GM12878 (cell line): ENCODE data around the gene ZNF574. TPM values are rescaled to one million over a fixed set of nuclear protein-coding genes. Genes with fewer than 3 reads are reported as not detected.
A peak's percentile ranks its signal among the peaks of the same experiment; 100 is the strongest.

ENCODE experiments used
- CBX3 ChIP-seq: fragments of 200-600 bp; sonication (generic); IDR thresholded peaks from 2 replicates; pipeline ENCODE4 v1.6.1; 2016; ENCODE audit warnings: low read depth, borderline replicate concordance
- CHD4 ChIP-seq: fragments of 200-600 bp; sonication (generic); IDR thresholded peaks from 2 replicates; pipeline ENCODE4 v1.6.1; 2016; ENCODE audit warnings: mild to moderate bottlenecking
- E2F4 ChIP-seq: IDR thresholded peaks from 2 replicates; pipeline ENCODE4 v1.6.1; 2012; ENCODE audit warnings: low read depth, low read length, improper control_type of control experiment
- EED ChIP-seq: sonication (generic); IDR thresholded peaks from 2 replicates; pipeline ENCODE4 v1.6.1; 2016; ENCODE audit warnings: antibody characterized with exemption, low read depth
- FOXK2 ChIP-seq: fragments of 450-650 bp; IDR thresholded peaks from 2 replicates; pipeline ENCODE4 v1.6.1; 2017; ENCODE audit warnings: mild to moderate bottlenecking, moderate library complexity
- HDGF ChIP-seq: fragments of 450-650 bp; IDR thresholded peaks from 2 replicates; pipeline ENCODE4 v1.6.1; 2016; ENCODE audit warnings: antibody characterized with exemption
- IKZF2 ChIP-seq, 2 experiments: fragments of 450-650 bp; IDR thresholded peaks; 2 replicates each; pipeline ENCODE4 v1.6.1; 2017; ENCODE audit warnings: mild to moderate bottlenecking in 2 of 2, moderate library complexity in 2 of 2
- IRF4 ChIP-seq: IDR thresholded peaks from 2 replicates; pipeline ENCODE4 v1.6.1; 2011; ENCODE audit warnings: low read depth, low read length
- KLF5 ChIP-seq: fragments of 450-650 bp; IDR thresholded peaks from 2 replicates; pipeline ENCODE4 v1.6.1; 2014; ENCODE audit warnings: mild to moderate bottlenecking; ENCODE audit not compliant: partially characterized antibody
- LARP7 ChIP-seq: fragments of 450-650 bp; IDR thresholded peaks from 2 replicates; pipeline ENCODE4 v1.6.1; 2017; ENCODE audit warnings: mild to moderate bottlenecking
- MEF2A ChIP-seq: IDR thresholded peaks from 2 replicates; pipeline ENCODE4 v1.6.1; 2011; ENCODE audit warnings: low read depth, mild to moderate bottlenecking, low read length, moderate library complexity; ENCODE audit not compliant: insufficient read depth
- NFYB ChIP-seq: IDR thresholded peaks from 2 replicates; pipeline ENCODE4 v1.6.1; 2011; ENCODE audit warnings: low read depth, mild to moderate bottlenecking, low read length, improper control_type of control experiment, moderate library complexity; ENCODE audit not compliant: insufficient read depth
- NR2C1 ChIP-seq: fragments of 450-650 bp; IDR thresholded peaks from 2 replicates; pipeline ENCODE4 v1.6.1; 2017; ENCODE audit warnings: antibody characterized with exemption, mild to moderate bottlenecking, moderate library complexity
- NRF1 ChIP-seq: conservative IDR thresholded peaks from 2 replicates; pipeline ENCODE4 v1.6.1; 2011; ENCODE audit warnings: mild to moderate bottlenecking, low read depth, low read length, improper control_type of control experiment
- PML ChIP-seq: IDR thresholded peaks from 2 replicates; pipeline ENCODE4 v1.6.1; 2012; ENCODE audit warnings: low read length, inconsistent platforms
- POLR2A ChIP-seq: IDR thresholded peaks from 2 replicates; pipeline ENCODE4 v1.6.1; 2011; ENCODE audit warnings: low read depth, mild to moderate bottlenecking, low read length
- POLR2AphosphoS2 ChIP-seq: IDR thresholded peaks from 2 replicates; pipeline ENCODE4 v1.6.1; 2011; ENCODE audit warnings: low read depth, mild to moderate bottlenecking, low read length, improper control_type of control experiment, moderate library complexity
- RFX5 ChIP-seq: IDR thresholded peaks from 2 replicates; pipeline ENCODE4 v1.6.1; 2011; ENCODE audit warnings: low read depth, low read length, improper control_type of control experiment
- SIN3A ChIP-seq: IDR thresholded peaks from 2 replicates; pipeline ENCODE4 v1.6.1; 2012; ENCODE audit warnings: low read depth, low read length, improper control_type of control experiment
- SP1 ChIP-seq: IDR thresholded peaks from one replicate; pipeline ENCODE4 v1.6.1; 2011; ENCODE audit warnings: low read depth, low read length
- SREBF2 ChIP-seq: IDR thresholded peaks from 2 replicates; pipeline ENCODE4 v1.6.1; 2012; ENCODE audit warnings: mild to moderate bottlenecking, low read length
- STAT1 ChIP-seq: fragments of 450-650 bp; conservative IDR thresholded peaks from 2 replicates; pipeline ENCODE4 v1.6.1; 2014; ENCODE audit warnings: antibody characterized with exemption, mild to moderate bottlenecking
- TCF7 ChIP-seq: IDR thresholded peaks from 2 replicates; pipeline ENCODE4 v1.6.1; 2014; ENCODE audit warnings: antibody characterized with exemption, borderline replicate concordance
- YY1 ChIP-seq: IDR thresholded peaks from 2 replicates; pipeline ENCODE4 v1.6.1; 2011; ENCODE audit warnings: low read depth, mild to moderate bottlenecking, low read length
- ZNF274 ChIP-seq: IDR thresholded peaks from one replicate; pipeline ENCODE4 v1.8.0; 2011; ENCODE audit not compliant: insufficient read length, insufficient read depth
- ZNF622 ChIP-seq: fragments of 450-650 bp; IDR thresholded peaks from 2 replicates; pipeline ENCODE4 v1.6.1; 2017; ENCODE audit warnings: mild to moderate bottlenecking, inconsistent platforms
- polyA plus RNA-seq, 11 experiments: library from polyadenylated mRNA; depleted of rRNA in 4 of 11; unstranded in 6 of 11; stranded (reverse) in 5 of 11; fragments of >200 nt; fragmentation: Nextera tagmentation in 4 of 11; fragmentation: Illumina TruSeq in 1 of 11; extraction: Ambion mirVana in 4 of 11; extraction: Trizol in 1 of 11; gene quantifications; 1 replicate in 1 of 11; 2 replicates in 10 of 11; pipeline versions ENCODE4 v1.2.1 to v1.2.3, GENCODE V29; 2011 to 2016; ENCODE audit warnings: inconsistent platforms in 2 of 11, missing spikeins in 2 of 11, low read depth in 1 of 11
- total RNA-seq, 4 experiments: library from RNA; depleted of rRNA in 3 of 4; stranded (reverse); fragments of >200 nt in 3 of 4; fragmentation: Illumina TruSeq in 1 of 4; extraction: Trizol in 1 of 4; gene quantifications; 2 replicates each; pipeline versions ENCODE4 v1.2.1 to v1.2.3, GENCODE V29; 2013 to 2021
- TF ChIP-seq, protein P1 (sequence below): fragments of 450-650 bp; IDR thresholded peaks from 2 replicates; pipeline ENCODE4 v1.6.1; 2017; ENCODE audit warnings: low read depth, mild to moderate bottlenecking, moderate library complexity
- TF ChIP-seq, protein P2 (sequence below): IDR thresholded peaks from 2 replicates; pipeline ENCODE4 v1.6.1; 2012; ENCODE audit warnings: mild to moderate bottlenecking, low read depth, low read length

Gene ZNF574
- total and polyA plus RNA-seq, 10 of the 15 experiments (the other 5 are each of a cell fraction or from before 2014, with no cell fraction given): 0.32 to 25.6 (median 11.4) TPM

- TF ChIP-seq ZNF622 (no peak), PML (no peak; the same call in 1 of the 2 replicates), SP1 (no peak), POLR2AphosphoS2 (no peak), TCF7 (no peak), NFYB (no peak), NRF1 (no peak), SREBF2 (no peak), YY1 (no peak), NR2C1 (no peak), CHD4 (no peak), RFX5 (no peak), ZNF274 (no peak), IRF4 (peak; percentile 62; the same call in 1 of the 2 replicates), MEF2A (no peak), KLF5 (no peak), E2F4 (no peak), STAT1 (no peak), SIN3A (no peak), HDGF (peak; percentile 62; the same call in 1 of the 2 replicates), IKZF2 (IDR thresholded peaks at IDR 0.05) (no peak; a peak in 1 of 4 replicates), FOXK2 (no peak), CBX3 (no peak), EED (no peak), LARP7 (no peak), POLR2A (no peak; the same call in 1 of the 2 replicates)
- TF ChIP-seq, protein P1, sequence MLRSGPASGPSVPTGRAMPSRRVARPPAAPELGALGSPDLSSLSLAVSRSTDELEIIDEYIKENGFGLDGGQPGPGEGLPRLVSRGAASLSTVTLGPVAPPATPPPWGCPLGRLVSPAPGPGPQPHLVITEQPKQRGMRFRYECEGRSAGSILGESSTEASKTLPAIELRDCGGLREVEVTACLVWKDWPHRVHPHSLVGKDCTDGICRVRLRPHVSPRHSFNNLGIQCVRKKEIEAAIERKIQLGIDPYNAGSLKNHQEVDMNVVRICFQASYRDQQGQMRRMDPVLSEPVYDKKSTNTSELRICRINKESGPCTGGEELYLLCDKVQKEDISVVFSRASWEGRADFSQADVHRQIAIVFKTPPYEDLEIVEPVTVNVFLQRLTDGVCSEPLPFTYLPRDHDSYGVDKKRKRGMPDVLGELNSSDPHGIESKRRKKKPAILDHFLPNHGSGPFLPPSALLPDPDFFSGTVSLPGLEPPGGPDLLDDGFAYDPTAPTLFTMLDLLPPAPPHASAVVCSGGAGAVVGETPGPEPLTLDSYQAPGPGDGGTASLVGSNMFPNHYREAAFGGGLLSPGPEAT: no peak; the same call in 1 of the 2 replicates
- TF ChIP-seq, protein P2, sequence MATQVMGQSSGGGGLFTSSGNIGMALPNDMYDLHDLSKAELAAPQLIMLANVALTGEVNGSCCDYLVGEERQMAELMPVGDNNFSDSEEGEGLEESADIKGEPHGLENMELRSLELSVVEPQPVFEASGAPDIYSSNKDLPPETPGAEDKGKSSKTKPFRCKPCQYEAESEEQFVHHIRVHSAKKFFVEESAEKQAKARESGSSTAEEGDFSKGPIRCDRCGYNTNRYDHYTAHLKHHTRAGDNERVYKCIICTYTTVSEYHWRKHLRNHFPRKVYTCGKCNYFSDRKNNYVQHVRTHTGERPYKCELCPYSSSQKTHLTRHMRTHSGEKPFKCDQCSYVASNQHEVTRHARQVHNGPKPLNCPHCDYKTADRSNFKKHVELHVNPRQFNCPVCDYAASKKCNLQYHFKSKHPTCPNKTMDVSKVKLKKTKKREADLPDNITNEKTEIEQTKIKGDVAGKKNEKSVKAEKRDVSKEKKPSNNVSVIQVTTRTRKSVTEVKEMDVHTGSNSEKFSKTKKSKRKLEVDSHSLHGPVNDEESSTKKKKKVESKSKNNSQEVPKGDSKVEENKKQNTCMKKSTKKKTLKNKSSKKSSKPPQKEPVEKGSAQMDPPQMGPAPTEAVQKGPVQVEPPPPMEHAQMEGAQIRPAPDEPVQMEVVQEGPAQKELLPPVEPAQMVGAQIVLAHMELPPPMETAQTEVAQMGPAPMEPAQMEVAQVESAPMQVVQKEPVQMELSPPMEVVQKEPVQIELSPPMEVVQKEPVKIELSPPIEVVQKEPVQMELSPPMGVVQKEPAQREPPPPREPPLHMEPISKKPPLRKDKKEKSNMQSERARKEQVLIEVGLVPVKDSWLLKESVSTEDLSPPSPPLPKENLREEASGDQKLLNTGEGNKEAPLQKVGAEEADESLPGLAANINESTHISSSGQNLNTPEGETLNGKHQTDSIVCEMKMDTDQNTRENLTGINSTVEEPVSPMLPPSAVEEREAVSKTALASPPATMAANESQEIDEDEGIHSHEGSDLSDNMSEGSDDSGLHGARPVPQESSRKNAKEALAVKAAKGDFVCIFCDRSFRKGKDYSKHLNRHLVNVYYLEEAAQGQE: no peak
Observed at GRCh38 chr19:42122691-42123607, 47.0 kb downstream of the ZNF574 start (continued).
